Measurements from ENCODE around the gene TAAR1.
"Not testable (repeated sequence)": the region's sequence is repeated elsewhere in the genome, so short reads cannot be mapped to it uniquely, and the experiment has no call there.

TAAR1 gene

DNA sequence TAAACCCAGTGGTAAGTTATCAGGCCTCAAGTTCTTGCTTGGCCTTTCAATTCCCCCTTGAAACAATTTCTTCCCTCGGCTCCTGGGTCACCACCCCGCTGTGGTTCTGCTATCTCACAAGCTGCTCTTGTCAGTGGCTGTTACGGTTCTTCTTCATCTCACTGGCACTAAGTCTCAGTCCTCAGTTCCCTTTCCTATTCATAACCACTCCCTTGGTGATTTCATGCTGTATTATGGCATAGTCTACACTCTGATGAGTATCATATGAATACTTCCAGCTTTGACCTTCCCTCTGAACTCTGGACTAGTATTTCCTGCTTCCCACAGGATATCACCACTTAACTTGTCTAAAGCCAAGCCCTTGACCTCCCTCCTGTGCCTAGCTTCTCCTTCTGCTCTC, 7.9 kb downstream of the TAAR1 start:
- DNase-seq: no peak

GRCh38 chr6:132650429-132650828, 8.6 kb downstream of the TAAR1 start:
- no peak for DNase-seq

DNA sequence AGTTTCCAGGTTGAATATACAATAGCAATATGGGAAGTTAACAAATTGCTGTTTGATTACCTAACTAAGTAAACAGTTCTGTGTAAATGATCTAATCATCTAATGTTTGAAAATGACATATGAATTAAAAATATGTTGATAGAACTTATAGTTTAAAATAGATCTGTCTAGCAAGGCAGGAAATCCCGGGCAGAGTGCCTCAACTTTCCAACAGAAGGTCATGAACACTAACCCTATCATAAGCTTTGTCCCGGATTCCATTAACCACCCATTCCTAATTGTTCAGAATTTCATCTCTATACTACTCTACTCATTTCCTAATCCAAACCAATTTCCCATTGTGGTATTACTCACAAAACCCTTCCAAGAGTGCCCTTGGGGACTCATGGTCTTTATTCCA, 10.2 kb downstream of the TAAR1 start:
- DNase-seq: no peak

DNA sequence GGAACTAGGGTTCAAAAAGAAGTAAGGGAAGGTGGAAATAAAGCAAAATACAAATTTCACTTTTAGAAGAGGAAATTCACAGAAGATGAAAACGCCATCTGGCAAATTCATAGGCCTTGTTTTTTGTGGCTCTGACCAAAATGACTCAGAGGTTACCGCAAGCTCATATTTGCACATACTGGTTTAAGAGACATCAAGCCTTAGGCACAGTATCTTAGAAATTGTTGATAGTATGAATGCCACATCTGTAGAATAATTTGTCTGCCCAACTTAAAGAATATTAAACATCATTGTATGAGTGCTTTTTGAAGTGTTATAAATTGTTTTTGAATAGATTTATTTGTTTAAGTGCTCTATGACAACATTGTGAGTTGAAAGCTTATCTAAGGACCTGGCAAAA, 10.6 kb downstream of the TAAR1 start:
- no peak for DNase-seq

DNA sequence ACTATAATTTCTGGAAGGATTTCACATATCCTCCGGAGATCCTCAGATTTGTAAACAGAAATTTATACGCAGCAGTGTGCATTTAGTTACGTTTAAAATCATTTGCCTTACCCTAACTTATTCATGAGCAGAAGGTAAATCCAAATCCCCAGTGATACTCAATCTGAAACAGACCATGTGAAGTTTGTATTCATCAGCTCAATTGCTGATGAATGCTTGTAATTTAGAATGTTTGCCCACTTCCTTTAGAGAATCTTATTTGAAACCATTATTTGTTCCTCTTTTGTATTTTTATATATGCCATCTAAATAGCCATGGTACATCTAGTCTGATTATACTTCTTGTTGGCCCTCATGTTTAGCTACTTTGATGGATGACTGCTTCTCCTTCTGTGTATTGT, 15.4 kb downstream of the TAAR1 start:
- DNase-seq: no peak

DNA sequence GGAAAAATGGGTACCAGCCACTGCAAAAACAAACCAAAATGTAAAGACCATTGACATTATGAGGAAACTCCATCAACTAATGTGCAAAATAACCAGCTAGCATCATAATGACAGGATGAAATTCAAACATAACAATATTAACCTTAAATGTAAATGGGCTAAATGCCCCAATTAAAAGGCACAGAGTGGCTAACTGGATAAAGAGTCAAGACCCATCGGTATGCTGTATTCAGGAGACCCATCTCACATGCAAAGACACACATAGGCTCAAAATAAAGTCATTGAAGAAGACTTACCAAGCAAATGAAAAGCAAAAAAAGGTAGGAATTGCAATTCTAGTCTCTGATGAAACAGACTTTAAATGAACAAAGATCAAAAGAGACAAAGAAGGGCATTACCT, 21.8 kb downstream of the TAAR1 start:
- not testable (repeated sequence) for DNase-seq

DNA sequence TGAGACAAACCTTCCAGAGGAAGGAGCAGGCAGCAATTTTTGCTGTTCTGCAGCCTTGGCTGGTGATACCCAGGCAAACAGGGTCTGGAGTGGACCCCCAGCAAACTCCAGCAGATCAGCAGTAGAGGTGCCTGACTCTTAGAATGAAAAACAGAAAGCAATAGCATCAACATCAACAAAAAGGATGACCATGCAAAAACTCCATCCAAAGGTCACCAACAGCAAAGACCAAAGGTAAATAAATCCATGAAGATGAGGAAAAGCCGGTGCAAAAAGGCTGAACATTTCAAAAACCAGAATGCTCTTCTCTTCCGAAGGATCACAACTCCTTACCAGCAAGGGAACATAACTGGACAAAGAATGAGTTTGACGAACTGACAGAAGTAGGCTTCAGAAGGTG, 23.1 kb downstream of the TAAR1 start:
- not testable (repeated sequence) for DNase-seq

- not testable (repeated sequence) for DNase-seq
Measured at GRCh38 chr6:132635288-132635687, 23.7 kb downstream of the TAAR1 start.

DNA sequence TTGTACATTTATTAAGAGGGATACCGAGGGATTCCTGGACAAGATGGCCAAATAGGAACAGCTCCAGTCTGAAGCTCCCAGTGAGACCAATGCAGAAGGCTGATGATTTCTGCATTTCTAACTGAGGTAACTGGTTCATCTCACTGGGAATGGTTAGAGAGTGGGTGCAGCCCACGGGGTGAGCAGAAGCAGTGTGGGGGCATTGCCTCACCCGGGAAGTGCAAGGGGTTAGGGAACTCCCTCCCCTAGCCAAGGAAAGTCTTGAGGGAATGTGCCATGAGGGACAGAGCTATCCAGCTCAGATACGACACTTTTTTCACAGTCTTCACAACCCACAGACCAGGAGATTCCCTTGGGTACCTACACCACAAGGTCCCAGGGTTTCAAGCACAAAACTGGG, 24.2 kb downstream of the TAAR1 start:
- DNase-seq: no peak

DNA sequence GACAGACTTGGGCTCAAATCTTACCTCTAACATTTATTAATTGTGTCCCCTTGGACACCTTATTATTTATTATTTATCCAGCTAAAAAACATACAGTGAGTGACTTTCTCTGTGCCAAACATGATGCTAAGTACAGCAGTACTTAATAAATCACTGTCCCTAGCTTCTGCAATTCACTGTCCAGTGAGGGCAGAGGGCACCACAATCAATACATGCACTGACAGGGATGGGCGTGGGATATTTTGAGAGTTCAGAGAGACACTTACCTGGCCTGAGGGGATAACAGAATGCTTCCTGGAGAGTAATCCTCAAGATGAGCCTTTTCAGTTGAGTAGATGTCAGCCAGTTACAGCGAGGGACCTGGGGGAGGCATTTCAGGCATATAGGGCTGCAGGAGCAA, 25.6 kb downstream of the TAAR1 start:
- no peak for DNase-seq

DNA sequence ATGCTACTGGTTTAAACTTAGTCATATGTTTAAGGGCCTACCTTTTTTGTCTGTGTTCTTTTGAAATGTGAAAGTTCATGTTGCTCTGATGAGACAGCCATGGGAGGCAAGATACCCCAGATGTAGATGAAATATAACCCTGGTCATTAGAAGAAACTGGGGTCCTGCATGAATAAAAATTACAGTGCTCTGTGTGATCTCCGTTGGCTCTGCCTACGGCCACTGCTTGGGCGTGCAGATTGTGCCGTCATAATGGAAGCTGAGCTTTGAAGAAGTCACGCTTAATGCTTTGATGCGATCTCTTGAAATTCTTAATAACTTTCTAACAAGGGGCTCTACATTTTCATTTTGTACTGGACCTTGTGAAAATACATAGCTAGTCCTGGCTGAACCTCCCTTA, 34.8 kb downstream of the TAAR1 start, which contains the start of gene TAAR2:
Gene TAAR2, minus strand, starts transcription at position 101 of the 400 bp plus-strand sequence. Its CDS starts 0 bp downstream, at position 101.
- no peak for DNase-seq

GRCh38 chr6:132623106-132623845, 35.7 kb downstream of the TAAR1 start:
- no peak for DNase-seq

DNA sequence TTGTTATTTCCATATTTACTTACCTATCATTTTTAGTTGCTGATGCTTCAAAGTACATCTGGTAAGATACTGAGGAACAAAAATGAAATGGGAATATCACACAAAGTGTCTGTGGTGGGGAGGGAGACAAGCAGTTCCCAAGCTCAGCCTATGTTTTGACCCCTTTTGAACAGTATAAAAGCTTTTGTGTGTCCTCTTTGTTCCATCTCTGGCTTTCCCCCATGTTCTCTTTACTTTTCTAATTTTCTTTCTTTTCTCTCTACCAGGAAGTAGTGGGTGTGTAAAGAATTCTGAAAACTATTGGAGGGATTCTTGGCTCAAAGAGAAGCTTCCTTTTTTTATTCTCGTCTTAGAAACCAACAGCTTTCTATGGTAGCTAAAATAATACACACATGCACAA, 42.3 kb downstream of the TAAR1 start:
- DNase-seq: no peak

GRCh38 chr6:132614554-132614953, 44.4 kb downstream of the TAAR1 start:
- no peak for DNase-seq

DNA sequence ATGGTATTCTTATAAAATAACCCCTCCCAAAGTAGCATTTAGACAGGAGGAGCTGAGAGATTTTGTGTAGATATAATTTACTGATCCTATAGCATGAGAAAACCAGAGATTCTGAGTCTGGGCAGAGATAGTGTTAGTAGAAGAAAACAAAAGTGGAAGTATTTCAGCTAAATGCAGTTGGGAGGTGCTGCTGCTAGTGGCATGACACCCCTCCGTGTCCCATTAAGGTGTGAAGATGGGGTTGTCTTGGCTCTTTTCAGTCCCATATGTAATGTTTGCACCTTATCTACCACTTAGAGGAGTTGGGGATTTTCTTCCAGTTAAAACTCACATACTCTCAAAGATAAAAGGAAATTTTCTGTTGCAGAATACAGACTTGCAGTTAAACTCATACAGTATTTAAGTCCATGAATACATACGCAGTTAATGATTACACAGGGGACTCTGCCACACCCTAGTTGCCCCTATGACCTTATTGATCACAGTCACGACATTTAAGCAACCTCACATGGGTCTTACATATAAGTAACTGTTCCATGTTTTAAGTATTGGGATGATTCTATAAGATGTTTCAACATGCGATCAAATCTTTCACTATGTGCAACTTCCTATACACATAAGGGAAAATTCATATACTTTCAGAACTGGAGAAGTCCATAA, 46.4 kb downstream of the TAAR1 start:
- peak; percentile 17 for DNase-seq

DNA sequence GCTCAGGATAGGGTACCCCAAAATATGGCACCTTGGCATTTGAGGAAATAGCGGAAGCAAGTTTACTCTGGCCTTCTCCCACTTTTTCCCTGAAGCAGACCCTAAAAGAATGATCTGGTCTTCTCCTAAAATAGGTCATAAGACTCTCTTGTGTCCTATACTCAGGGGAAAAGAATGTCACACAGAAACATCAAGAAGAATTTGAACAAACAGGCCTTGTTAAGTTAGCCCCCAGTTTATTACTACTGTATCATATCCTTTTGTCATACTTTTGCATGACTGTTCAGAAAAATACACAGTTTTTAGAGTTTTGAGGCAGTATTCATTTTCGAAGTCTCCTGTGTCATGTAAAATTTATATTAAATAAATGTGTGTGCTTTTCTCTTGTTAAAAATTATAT, 47.4 kb downstream of the TAAR1 start:
- DNase-seq: no peak

- no peak for DNase-seq
Measured at GRCh38 chr6:132607544-132608233, 51.3 kb downstream of the TAAR1 start.

GRCh38 chr6:132604635-132605152, 54.3 kb downstream of the TAAR1 start:
- no peak for DNase-seq

DNA sequence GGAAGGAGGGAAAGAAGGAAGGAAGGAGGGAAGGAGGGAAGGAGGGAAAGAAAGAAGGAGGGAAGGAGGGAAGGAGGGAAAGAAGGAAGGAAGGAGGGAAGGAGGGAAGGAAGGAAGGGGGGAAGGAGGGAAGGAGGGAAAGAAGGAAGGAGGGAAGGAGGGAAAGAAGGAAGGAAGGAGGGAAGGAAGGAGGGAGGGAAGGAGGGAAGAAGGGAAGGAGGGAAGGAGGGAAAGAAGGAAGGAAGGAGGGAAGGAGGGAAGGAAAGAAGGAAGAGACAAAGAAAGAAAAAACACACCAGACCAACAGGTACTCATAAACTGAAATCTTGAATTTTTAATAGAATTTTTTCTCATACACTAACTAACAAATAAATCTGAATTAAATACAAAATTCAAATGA, 58.1 kb downstream of the TAAR1 start:
- not testable (repeated sequence) for DNase-seq

DNA sequence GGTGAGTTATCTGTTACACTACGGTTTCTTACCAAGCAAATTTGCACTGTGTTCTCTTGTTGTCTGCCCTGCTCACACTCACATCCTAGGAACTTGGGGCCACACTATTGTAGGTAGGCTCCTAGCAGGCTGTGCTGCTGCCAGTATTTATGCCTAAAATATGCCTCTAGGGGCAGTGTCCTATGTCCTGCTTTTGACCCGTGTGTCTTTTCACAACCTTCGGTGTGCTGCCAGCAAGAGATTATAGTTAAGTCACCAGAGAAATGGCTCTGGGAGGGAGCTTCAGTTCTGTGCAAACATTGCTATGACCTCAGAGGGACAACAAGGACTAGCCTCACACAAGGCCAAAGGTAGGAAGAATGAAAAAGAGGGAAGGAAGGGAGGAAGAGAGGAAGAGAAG, 60.5 kb downstream of the TAAR1 start:
- DNase-seq: no peak

- no peak for DNase-seq
Measured at GRCh38 chr6:132596201-132596600, 62.8 kb downstream of the TAAR1 start.

Data from NK-92 treated with Interleukin-12 subunit alpha and Interleukin-12 subunit beta, amount 100 ng/mL, for 24 hours (cell line).